ENCODE results near the gene LRRC4C. TPM values are rescaled to one million over a fixed set of nuclear protein-coding genes. Genes with fewer than 3 reads are reported as not detected.

The LRRC4C gene
- total RNA-seq, 1 donor from 2014 or later, result 2.7 TPM

- no peaks in the 10 kb centered on the region for H3K79me2 ChIP-seq (ENCODE audit: low read depth)
- H3F3A ChIP-seq (ENCODE audit: low read depth), result no peaks in the 10 kb centered on the region
- H2AFZ ChIP-seq (replicated peaks), result no peak overlapping the region
- no peaks in the 10 kb centered on the region for H3K36me3 ChIP-seq
- Mint-ChIP-seq H3K27me3 (ENCODE audit: insufficient read depth, low read depth) (peaks cover 2% of the 10 kb centered on the region), H3K9me3 (peaks cover 3% of the 10 kb centered on the region), H3K27ac (no peak overlapping the region), H3K4me3 (no peak overlapping the region), H3K4me1 (peaks cover 3% of the 10 kb centered on the region), H3K36me3 (peaks cover 2% of the 10 kb centered on the region)
- no peak for DNase-seq (ENCODE audit: low spot score)
- H3K4me1 ChIP-seq, result no peaks in the 10 kb centered on the region
- no peaks in the 10 kb centered on the region for H3K9me3 ChIP-seq (ENCODE audit: low read depth)
- H3K9ac ChIP-seq, result no peak overlapping the region
- no peak overlapping the region for H3K4me3 ChIP-seq
- no peak overlapping the region for H3K27ac ChIP-seq
- no peaks in the 10 kb centered on the region for H3K27me3 ChIP-seq
- TF ChIP-seq, protein P1, sequence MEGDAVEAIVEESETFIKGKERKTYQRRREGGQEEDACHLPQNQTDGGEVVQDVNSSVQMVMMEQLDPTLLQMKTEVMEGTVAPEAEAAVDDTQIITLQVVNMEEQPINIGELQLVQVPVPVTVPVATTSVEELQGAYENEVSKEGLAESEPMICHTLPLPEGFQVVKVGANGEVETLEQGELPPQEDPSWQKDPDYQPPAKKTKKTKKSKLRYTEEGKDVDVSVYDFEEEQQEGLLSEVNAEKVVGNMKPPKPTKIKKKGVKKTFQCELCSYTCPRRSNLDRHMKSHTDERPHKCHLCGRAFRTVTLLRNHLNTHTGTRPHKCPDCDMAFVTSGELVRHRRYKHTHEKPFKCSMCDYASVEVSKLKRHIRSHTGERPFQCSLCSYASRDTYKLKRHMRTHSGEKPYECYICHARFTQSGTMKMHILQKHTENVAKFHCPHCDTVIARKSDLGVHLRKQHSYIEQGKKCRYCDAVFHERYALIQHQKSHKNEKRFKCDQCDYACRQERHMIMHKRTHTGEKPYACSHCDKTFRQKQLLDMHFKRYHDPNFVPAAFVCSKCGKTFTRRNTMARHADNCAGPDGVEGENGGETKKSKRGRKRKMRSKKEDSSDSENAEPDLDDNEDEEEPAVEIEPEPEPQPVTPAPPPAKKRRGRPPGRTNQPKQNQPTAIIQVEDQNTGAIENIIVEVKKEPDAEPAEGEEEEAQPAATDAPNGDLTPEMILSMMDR (IDR thresholded peaks at IDR 0.05), result no peak
- TF ChIP-seq EZH2phosphoT487 (IDR thresholded peaks at IDR 0.05), result no peak
- no peak for TF ChIP-seq EZH2 (IDR thresholded peaks at IDR 0.05)
- H4K20me1 ChIP-seq (ENCODE audit: low read depth), result no peaks in the 10 kb centered on the region
- H3K4me2 ChIP-seq, result no peak overlapping the region
Observed at GRCh38 chr11:40421208-40421981, 1038.1 kb downstream of the LRRC4C start.

GRCh38 chr11:40417627-40418026 is 1041.8 kb downstream of the LRRC4C start:
- H2AFZ ChIP-seq (replicated peaks), result no peak overlapping the region
- H3K79me2 ChIP-seq (ENCODE audit: low read depth), result no peaks in the 10 kb centered on the region
- no peaks in the 10 kb centered on the region for H3K27me3 ChIP-seq
- H3K4me2 ChIP-seq, result no peak overlapping the region
- no peaks in the 10 kb centered on the region for H4K20me1 ChIP-seq (ENCODE audit: low read depth)
- H3K36me3 ChIP-seq, result no peaks in the 10 kb centered on the region
- H3K9ac ChIP-seq, result no peak overlapping the region
- no peaks in the 10 kb centered on the region for H3K4me1 ChIP-seq
- DNase-seq (ENCODE audit: low spot score), result no peak
- no peaks in the 10 kb centered on the region for H3K27me3 Mint-ChIP-seq (ENCODE audit: insufficient read depth, low read depth)
- no peaks in the 10 kb centered on the region for H3K9me3 Mint-ChIP-seq
- H3K4me1 Mint-ChIP-seq, result peaks cover 3% of the 10 kb centered on the region
- no peak overlapping the region for H3K27ac ChIP-seq
- H3K4me3 ChIP-seq, result no peak overlapping the region
- no peak for TF ChIP-seq EZH2 (IDR thresholded peaks at IDR 0.05)
- no peaks in the 10 kb centered on the region for H3K9me3 ChIP-seq (ENCODE audit: low read depth)
- H3K4me3 Mint-ChIP-seq, result no peak overlapping the region
- no peak overlapping the region for H3K27ac Mint-ChIP-seq
- H3K36me3 Mint-ChIP-seq, result no peaks in the 10 kb centered on the region
- H3F3A ChIP-seq (ENCODE audit: low read depth), result no peaks in the 10 kb centered on the region

GRCh38 chr11:40407355-40407754 is 1052.1 kb downstream of the LRRC4C start:
- Mint-ChIP-seq H3K27ac (no peak overlapping the region), H3K36me3 (no peaks in the 10 kb centered on the region), H3K4me1 (peaks cover 6% of the 10 kb centered on the region), H3K27me3 (ENCODE audit: insufficient read depth, low read depth) (no peaks in the 10 kb centered on the region), H3K4me3 (no peak overlapping the region), H3K9me3 (no peaks in the 10 kb centered on the region)
- H3K4me1 ChIP-seq, result no peaks in the 10 kb centered on the region
- no peak overlapping the region for H3K4me3 ChIP-seq
- H3K9me3 ChIP-seq (ENCODE audit: low read depth), result no peaks in the 10 kb centered on the region
- H3K9ac ChIP-seq, result no peak overlapping the region
- no peak for DNase-seq (ENCODE audit: low spot score)
- H3K79me2 ChIP-seq (ENCODE audit: low read depth), result no peaks in the 10 kb centered on the region
- no peak overlapping the region for H3K4me2 ChIP-seq
- no peaks in the 10 kb centered on the region for H4K20me1 ChIP-seq (ENCODE audit: low read depth)
- H3K27me3 ChIP-seq, result no peaks in the 10 kb centered on the region
- H3K36me3 ChIP-seq, result no peaks in the 10 kb centered on the region
- TF ChIP-seq, protein P1 (IDR thresholded peaks at IDR 0.05), result no peak
- TF ChIP-seq EZH2 (IDR thresholded peaks at IDR 0.05) (no peak), EZH2phosphoT487 (IDR thresholded peaks at IDR 0.05) (no peak)
- no peaks in the 10 kb centered on the region for H3F3A ChIP-seq (ENCODE audit: low read depth)
- no peak overlapping the region for H2AFZ ChIP-seq (replicated peaks)
- no peak overlapping the region for H3K27ac ChIP-seq

GRCh38 chr11:40405614-40406013 is 1053.8 kb downstream of the LRRC4C start:
- H3K4me3 Mint-ChIP-seq, result no peak overlapping the region
- no peaks in the 10 kb centered on the region for H3K79me2 ChIP-seq (ENCODE audit: low read depth)
- no peak overlapping the region for H3K27ac Mint-ChIP-seq
- no peaks in the 10 kb centered on the region for H3K27me3 Mint-ChIP-seq (ENCODE audit: insufficient read depth, low read depth)
- H3K9ac ChIP-seq, result no peak overlapping the region
- no peaks in the 10 kb centered on the region for H3K27me3 ChIP-seq
- no peaks in the 10 kb centered on the region for H3K36me3 ChIP-seq
- H3K9me3 Mint-ChIP-seq, result no peaks in the 10 kb centered on the region
- H3F3A ChIP-seq (ENCODE audit: low read depth), result no peaks in the 10 kb centered on the region
- no peak overlapping the region for H3K4me3 ChIP-seq
- no peaks in the 10 kb centered on the region for H3K36me3 Mint-ChIP-seq
- H4K20me1 ChIP-seq (ENCODE audit: low read depth), result no peaks in the 10 kb centered on the region
- DNase-seq (ENCODE audit: low spot score), result no peak
- H3K4me2 ChIP-seq, result no peak overlapping the region
- H3K9me3 ChIP-seq (ENCODE audit: low read depth), result no peaks in the 10 kb centered on the region
- H3K4me1 Mint-ChIP-seq, result peaks cover 6% of the 10 kb centered on the region
- no peak for TF ChIP-seq EZH2 (IDR thresholded peaks at IDR 0.05)
- H3K27ac ChIP-seq, result no peak overlapping the region
- H3K4me1 ChIP-seq, result no peaks in the 10 kb centered on the region
- H2AFZ ChIP-seq (replicated peaks), result no peak overlapping the region
